22Rv1 (cell line): ENCODE data around the gene PCSK1N.

Source experiments
- ZFX ChIP-seq: fragments of 450-650 bp; IDR thresholded peaks from 2 replicates; pipeline ENCODE4 v1.6.1; 2017; ENCODE audit warnings: antibody characterized with exemption, borderline replicate concordance
- TF ChIP-seq, protein P1 (sequence below): fragments of 450-650 bp; IDR thresholded peaks from 2 replicates; pipeline ENCODE4 v1.5.1; 2017; ENCODE audit warnings: mild to moderate bottlenecking

GRCh38 chrX:48826135-48826875 lies 9.1 kb downstream of the PCSK1N start, which contains the start of gene ERAS:
- TF ChIP-seq, protein P1, sequence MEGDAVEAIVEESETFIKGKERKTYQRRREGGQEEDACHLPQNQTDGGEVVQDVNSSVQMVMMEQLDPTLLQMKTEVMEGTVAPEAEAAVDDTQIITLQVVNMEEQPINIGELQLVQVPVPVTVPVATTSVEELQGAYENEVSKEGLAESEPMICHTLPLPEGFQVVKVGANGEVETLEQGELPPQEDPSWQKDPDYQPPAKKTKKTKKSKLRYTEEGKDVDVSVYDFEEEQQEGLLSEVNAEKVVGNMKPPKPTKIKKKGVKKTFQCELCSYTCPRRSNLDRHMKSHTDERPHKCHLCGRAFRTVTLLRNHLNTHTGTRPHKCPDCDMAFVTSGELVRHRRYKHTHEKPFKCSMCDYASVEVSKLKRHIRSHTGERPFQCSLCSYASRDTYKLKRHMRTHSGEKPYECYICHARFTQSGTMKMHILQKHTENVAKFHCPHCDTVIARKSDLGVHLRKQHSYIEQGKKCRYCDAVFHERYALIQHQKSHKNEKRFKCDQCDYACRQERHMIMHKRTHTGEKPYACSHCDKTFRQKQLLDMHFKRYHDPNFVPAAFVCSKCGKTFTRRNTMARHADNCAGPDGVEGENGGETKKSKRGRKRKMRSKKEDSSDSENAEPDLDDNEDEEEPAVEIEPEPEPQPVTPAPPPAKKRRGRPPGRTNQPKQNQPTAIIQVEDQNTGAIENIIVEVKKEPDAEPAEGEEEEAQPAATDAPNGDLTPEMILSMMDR, result no peak
- no peak for TF ChIP-seq ZFX
